Osteocyte (in vitro differentiated cells): ENCODE measurements around the gene OR8D2. TPM values are rescaled to one million over a fixed set of nuclear protein-coding genes. Genes with fewer than 3 reads are reported as not detected.

Source experiments
- DNase-seq: peaks from one replicate; pipeline ENCODE4 v3.0.0; 2021; ENCODE audit warnings: mixed read lengths; ENCODE audit not compliant: unreplicated experiment; ENCODE audit errors: extremely low spot score
- H3K27ac Mint-ChIP-seq: one replicate; pipeline ENCODE4 v1.8.0; 2021; ENCODE audit warnings: mild to moderate bottlenecking, mixed read lengths; ENCODE audit not compliant: unreplicated experiment
- H3K27me3 Mint-ChIP-seq: one replicate; pipeline ENCODE4 v1.8.0; 2021; ENCODE audit warnings: mixed read lengths; ENCODE audit not compliant: unreplicated experiment
- H3K36me3 Mint-ChIP-seq: one replicate; pipeline ENCODE4 v1.8.0; 2021; ENCODE audit warnings: mixed read lengths; ENCODE audit not compliant: unreplicated experiment
- H3K4me1 Mint-ChIP-seq: one replicate; pipeline ENCODE4 v1.8.0; 2021; ENCODE audit warnings: mixed read lengths; ENCODE audit not compliant: unreplicated experiment
- H3K4me3 Mint-ChIP-seq: one replicate; pipeline ENCODE4 v1.8.0; 2021; ENCODE audit warnings: mild to moderate bottlenecking, moderate library complexity, mixed read lengths; ENCODE audit not compliant: unreplicated experiment
- H3K9me3 Mint-ChIP-seq: one replicate; pipeline ENCODE4 v1.8.0; 2021; ENCODE audit warnings: mixed read lengths; ENCODE audit not compliant: unreplicated experiment
- long read RNA-seq: library from polyadenylated mRNA; unstranded; transcript quantifications from one replicate; pipeline ENCODE4 v2.0.0, GENCODE V29; 2021
- total RNA-seq: library from RNA; stranded (reverse); gene quantifications from 2 replicates; pipeline ENCODE4 v1.2.1, GENCODE V29; 2021
- TF ChIP-seq, protein P1 (sequence below): fragments of 200-600 bp; sonication (generic); IDR thresholded peaks from 2 replicates; pipeline ENCODE4 v1.5.0; 2021; ENCODE audit warnings: antibody characterized with exemption, mild to moderate bottlenecking, moderate library complexity

Gene OR8D2, protein sequence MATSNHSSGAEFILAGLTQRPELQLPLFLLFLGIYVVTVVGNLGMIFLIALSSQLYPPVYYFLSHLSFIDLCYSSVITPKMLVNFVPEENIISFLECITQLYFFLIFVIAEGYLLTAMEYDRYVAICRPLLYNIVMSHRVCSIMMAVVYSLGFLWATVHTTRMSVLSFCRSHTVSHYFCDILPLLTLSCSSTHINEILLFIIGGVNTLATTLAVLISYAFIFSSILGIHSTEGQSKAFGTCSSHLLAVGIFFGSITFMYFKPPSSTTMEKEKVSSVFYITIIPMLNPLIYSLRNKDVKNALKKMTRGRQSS
- total RNA-seq = not detected in 2 replicates
- long read RNA-seq = 0 reads

DNA sequence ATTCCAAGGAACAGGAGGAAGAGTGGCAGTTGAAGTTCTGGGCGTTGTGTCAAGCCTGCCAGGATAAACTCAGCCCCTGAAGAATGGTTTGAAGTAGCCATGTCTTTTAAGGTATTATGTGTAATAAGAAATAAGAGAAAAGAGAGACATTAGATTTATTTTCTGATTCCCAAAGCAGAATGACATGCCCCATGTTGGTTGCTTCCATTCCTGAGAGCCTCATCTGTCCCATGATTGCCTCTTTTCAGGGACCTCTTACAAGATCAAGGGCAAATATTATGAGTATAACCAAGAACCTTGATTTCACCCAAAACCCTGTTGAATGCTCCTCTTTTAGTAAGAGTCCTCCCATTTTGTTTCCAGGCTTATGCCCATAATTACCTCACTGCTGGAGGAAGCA, at the start of gene OR8D2:
Gene OR8D2 (minus strand): TSS at position 101 of the 400 bp plus-strand sequence. CDS start 0 bp downstream, at position 101.
- H3K27me3 Mint-ChIP-seq = peaks cover 9% of the 10 kb centered on the region
- no peaks in the 10 kb centered on the region for H3K9me3 Mint-ChIP-seq
- H3K36me3 Mint-ChIP-seq = no peaks in the 10 kb centered on the region
- no peak within 1 kb of the TSS for H3K27ac Mint-ChIP-seq
- H3K4me1 Mint-ChIP-seq = no peaks in the 10 kb centered on the region
- no peak for DNase-seq
- TF ChIP-seq, protein P1, sequence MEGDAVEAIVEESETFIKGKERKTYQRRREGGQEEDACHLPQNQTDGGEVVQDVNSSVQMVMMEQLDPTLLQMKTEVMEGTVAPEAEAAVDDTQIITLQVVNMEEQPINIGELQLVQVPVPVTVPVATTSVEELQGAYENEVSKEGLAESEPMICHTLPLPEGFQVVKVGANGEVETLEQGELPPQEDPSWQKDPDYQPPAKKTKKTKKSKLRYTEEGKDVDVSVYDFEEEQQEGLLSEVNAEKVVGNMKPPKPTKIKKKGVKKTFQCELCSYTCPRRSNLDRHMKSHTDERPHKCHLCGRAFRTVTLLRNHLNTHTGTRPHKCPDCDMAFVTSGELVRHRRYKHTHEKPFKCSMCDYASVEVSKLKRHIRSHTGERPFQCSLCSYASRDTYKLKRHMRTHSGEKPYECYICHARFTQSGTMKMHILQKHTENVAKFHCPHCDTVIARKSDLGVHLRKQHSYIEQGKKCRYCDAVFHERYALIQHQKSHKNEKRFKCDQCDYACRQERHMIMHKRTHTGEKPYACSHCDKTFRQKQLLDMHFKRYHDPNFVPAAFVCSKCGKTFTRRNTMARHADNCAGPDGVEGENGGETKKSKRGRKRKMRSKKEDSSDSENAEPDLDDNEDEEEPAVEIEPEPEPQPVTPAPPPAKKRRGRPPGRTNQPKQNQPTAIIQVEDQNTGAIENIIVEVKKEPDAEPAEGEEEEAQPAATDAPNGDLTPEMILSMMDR = no peak
- no peak within 1 kb of the TSS for H3K4me3 Mint-ChIP-seq

DNA sequence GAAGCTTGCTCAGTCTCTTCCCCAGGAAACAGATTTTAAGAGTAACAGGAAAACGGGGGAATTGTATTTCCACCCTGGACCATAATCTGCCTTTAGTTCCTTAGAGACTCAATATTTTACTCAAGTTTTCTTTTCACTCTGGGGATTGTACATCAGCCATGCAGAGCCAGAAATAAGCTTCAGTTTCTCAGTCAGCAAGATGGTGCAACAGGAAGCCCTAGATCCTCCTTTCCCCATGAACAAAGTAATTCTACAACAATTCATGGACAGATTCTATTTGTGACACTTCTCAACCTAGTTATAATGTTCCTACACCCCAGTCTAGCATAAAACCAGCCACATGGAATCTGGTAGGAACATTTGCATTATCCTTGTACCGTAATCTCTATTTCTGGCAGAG, 39.6 kb upstream of the OR8D2 start:
- TF ChIP-seq, protein P1 = no peak
- peaks cover 5% of the 10 kb centered on the region for H3K27me3 Mint-ChIP-seq
- no peaks in the 10 kb centered on the region for H3K9me3 Mint-ChIP-seq
- no peaks in the 10 kb centered on the region for H3K4me1 Mint-ChIP-seq
- DNase-seq = no peak
- no peak overlapping the region for H3K27ac Mint-ChIP-seq
- H3K4me3 Mint-ChIP-seq = no peak overlapping the region
- H3K36me3 Mint-ChIP-seq = no peaks in the 10 kb centered on the region

DNA sequence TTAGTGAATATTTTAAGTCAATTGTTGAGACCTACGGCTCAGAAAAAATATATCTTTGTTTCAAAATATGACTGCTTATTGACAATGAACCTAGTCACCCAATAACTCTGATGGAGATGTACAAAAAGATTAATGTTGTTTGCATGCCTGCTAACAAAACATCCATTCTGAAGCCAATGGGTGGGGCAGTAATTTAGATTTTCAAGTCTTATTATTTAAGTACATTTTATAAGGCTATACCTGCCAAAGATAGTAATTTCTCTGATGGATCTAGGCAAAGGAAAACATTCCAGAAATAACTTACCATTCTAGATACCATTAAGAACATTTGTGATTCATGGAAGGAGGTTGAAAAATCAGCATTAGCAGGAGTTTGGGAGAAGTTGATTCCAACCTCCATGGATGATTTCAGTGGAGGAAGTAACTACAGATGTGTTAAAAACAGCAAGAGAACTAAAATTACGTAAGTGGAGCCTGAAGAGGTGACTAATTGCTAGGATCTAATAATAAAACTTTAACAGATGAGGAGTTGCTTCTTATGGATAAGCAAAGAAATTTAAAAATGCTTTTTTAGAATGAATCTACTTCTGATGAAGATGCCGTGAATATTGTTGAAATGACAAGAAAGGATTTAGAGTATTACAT, 26.4 kb upstream of the OR8D2 start:
- no peak overlapping the region for H3K4me3 Mint-ChIP-seq
- H3K27me3 Mint-ChIP-seq = no peaks in the 10 kb centered on the region
- DNase-seq = no peak
- H3K9me3 Mint-ChIP-seq = no peaks in the 10 kb centered on the region
- H3K36me3 Mint-ChIP-seq = no peaks in the 10 kb centered on the region
- TF ChIP-seq, protein P1 = no peak
- no peak overlapping the region for H3K27ac Mint-ChIP-seq
- no peaks in the 10 kb centered on the region for H3K4me1 Mint-ChIP-seq

DNA sequence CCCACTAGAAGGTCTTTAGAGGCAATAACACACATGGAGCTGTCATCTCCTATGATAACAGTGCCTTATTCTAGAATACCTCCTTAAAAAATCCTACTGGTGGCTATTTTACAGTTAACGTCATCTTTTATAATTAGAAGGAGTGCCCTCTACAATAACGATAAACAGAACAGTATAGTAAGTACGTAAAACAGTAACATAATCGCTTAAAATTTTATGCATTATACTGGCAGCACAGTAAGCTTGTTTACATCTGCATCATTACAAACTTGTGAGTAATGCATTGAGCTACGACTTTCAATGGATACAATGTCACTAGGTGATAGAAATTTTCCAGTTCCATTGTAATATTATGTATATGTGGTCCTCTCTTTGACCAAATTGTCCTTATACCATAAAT, 24.3 kb upstream of the OR8D2 start:
- TF ChIP-seq, protein P1 = no peak
- Mint-ChIP-seq H3K27ac (no peak overlapping the region), H3K36me3 (no peaks in the 10 kb centered on the region), H3K9me3 (no peaks in the 10 kb centered on the region), H3K27me3 (no peaks in the 10 kb centered on the region), H3K4me1 (no peaks in the 10 kb centered on the region), H3K4me3 (no peak overlapping the region)
- no peak for DNase-seq

DNA sequence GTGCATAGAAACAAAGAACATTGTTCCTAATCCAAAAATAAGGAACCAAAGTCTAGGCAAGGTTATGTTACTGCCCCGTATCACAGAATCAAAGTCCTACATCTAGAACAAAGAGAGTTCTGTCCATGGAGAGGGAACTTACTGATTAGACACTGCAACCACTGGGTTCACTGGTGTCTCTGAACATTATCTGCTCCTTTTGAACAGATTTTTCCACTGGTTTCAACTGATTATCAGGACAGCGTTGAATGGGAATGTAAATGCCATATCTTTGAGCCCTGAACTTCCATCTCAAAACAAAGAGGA, 20.1 kb upstream of the OR8D2 start:
- no peak overlapping the region for H3K27ac Mint-ChIP-seq
- TF ChIP-seq, protein P1 = no peak
- H3K4me1 Mint-ChIP-seq = no peaks in the 10 kb centered on the region
- no peak overlapping the region for H3K4me3 Mint-ChIP-seq
- no peaks in the 10 kb centered on the region for H3K27me3 Mint-ChIP-seq
- no peak for DNase-seq
- no peaks in the 10 kb centered on the region for H3K36me3 Mint-ChIP-seq
- H3K9me3 Mint-ChIP-seq = no peaks in the 10 kb centered on the region
